K562 (cell line): ENCODE data around the gene HOGA1. TPM values are rescaled to one million over a fixed set of nuclear protein-coding genes. Genes with fewer than 3 reads are reported as not detected.

Experiments
- ATAC-seq: fragments of 200-7000 bp; cut with Tn5 transposase; 3 replicates; pipeline ENCODE4 v1.9.1; 2020; ENCODE audit warnings: moderate library complexity
- BruUV-seq: library from RNA; stranded (reverse); fragments of 400-500 nt; replicated peaks from 2 replicates; lab custom pipeline; 2021; lab: Mats Ljungman, UMichigan
- CTCF ChIA-PET: fragments of 300-600 bp; formaldehyde crosslinking; extraction: SDS; loops from one replicate; lab custom pipeline; 2021; ENCODE audit warnings: low intra/inter-chr PET ratio; lab: Yijun Ruan, JAX
- POLR2A ChIA-PET: fragments of 300-600, 350-650 bp; sonication (Branson Sonifier 250); formaldehyde crosslinking; extraction: SDS; loops from one replicate; lab custom pipeline; 2021; ENCODE audit warnings: antibody characterized with exemption, inconsistent platforms; lab: Yijun Ruan, JAX
- DNase-seq, 4 experiments: peaks; one replicate each; pipeline versions ENCODE4 v3.0.0 to v3.0.0-alpha.2; 2011 to 2018; ENCODE audit warnings: low spot score in 3 of 4, mixed read lengths in 3 of 4; ENCODE audit errors: extremely low read depth in 1 of 4
- FAIRE-seq: peaks from 2 replicates; lab custom pipeline; 2011; peaks lifted over from hg19 to GRCh38; lab: Jason Lieb, UNC
- H2AFZ ChIP-seq: 2 replicates; pipeline ENCODE4 v1.6.0; 2011; ENCODE audit warnings: low read depth, low read length, control low read depth, inconsistent platforms
- H3K27ac ChIP-seq: fragments of 200-600 bp; 3 replicates; pipeline ENCODE4 v1.8.0; 2011; ENCODE audit warnings: low read depth, mild to moderate bottlenecking, control low read depth, inconsistent platforms, low read length, moderate library complexity, mixed read lengths; ENCODE audit errors: extremely low read depth
- H3K27me3 ChIP-seq, 2 experiments: fragments of 300-600 bp in 1 of 2; 2 replicates in 1 of 2; 3 replicates in 1 of 2; pipeline versions ENCODE4 v1.6.0 to v1.8.0; 2011; ENCODE audit warnings: inconsistent platforms in 2 of 2, low read length in 2 of 2, mild to moderate bottlenecking in 1 of 2, mixed read lengths in 1 of 2, moderate library complexity in 1 of 2; ENCODE audit not compliant: control insufficient read depth in 2 of 2, insufficient read depth in 2 of 2
- H3K36me3 ChIP-seq: fragments of 300-600 bp; 3 replicates; pipeline ENCODE4 v1.8.0; 2011; ENCODE audit warnings: mild to moderate bottlenecking, low read length, inconsistent platforms; ENCODE audit not compliant: control insufficient read depth, insufficient read depth
- H3K4me1 ChIP-seq, 2 experiments: fragments of 200-600 bp in 1 of 2; replicated peaks in 1 of 2; 2 replicates in 1 of 2; 3 replicates in 1 of 2; pipeline versions ENCODE4 v1.5.1 to v1.8.0; 2011; ENCODE audit warnings: inconsistent platforms in 2 of 2, low read length in 2 of 2, mild to moderate bottlenecking in 1 of 2, mixed read lengths in 1 of 2, moderate library complexity in 1 of 2; ENCODE audit not compliant: control insufficient read depth in 2 of 2, insufficient read depth in 2 of 2
- H3K4me2 ChIP-seq: 2 replicates; pipeline ENCODE4 v1.6.1; 2011; ENCODE audit warnings: low read length, control low read depth, inconsistent platforms, mixed read lengths; ENCODE audit not compliant: insufficient read depth
- H3K4me3 ChIP-seq: fragments of 200-600 bp; sonication (generic), shearing (Covaris generic); 2 replicates; pipeline ENCODE4 v1.5.1; 2016; ENCODE audit warnings: control low read depth, inconsistent platforms
- H3K79me2 ChIP-seq: fragments of 200-600 bp; 3 replicates; pipeline ENCODE4 v1.8.0; 2011; ENCODE audit warnings: low read length, inconsistent platforms; ENCODE audit not compliant: control insufficient read depth, insufficient read depth
- H3K9ac ChIP-seq, 2 experiments: 2 replicates each; pipeline versions ENCODE4 v1.6.0 to v1.6.1; 2011; ENCODE audit warnings: low read depth in 2 of 2, low read length in 2 of 2, control low read depth in 1 of 2, inconsistent platforms in 1 of 2, mild to moderate bottlenecking in 1 of 2, mixed read lengths in 1 of 2; ENCODE audit not compliant: insufficient read depth in 1 of 2
- H3K9me1 ChIP-seq: one replicate; pipeline ENCODE4 v1.6.0; 2011; ENCODE audit warnings: inconsistent platforms, mild to moderate bottlenecking, low read length, moderate library complexity; ENCODE audit not compliant: control insufficient read depth, insufficient read depth
- H3K9me3 ChIP-seq: replicated peaks from 2 replicates; pipeline ENCODE4 v1.5.1; 2011; ENCODE audit warnings: low read depth, low read length, inconsistent platforms; ENCODE audit not compliant: control insufficient read depth, insufficient read depth
- H4K20me1 ChIP-seq: replicated peaks from 2 replicates; pipeline ENCODE4 v1.6.1; 2011; ENCODE audit warnings: low read length, inconsistent platforms, mixed read lengths; ENCODE audit not compliant: control insufficient read depth, insufficient read depth
- DLX4 ChIP-seq: fragments of 250-450 bp; sonication (Bioruptor Pico); IDR thresholded peaks from 2 replicates; pipeline ENCODE4 v1.6.1; 2021; ENCODE audit warnings: mild to moderate bottlenecking
- FOXK1 ChIP-seq: sonication (generic); formaldehyde crosslinking; IDR thresholded peaks from 2 replicates; pipeline ENCODE4 v1.8.0; 2022; ENCODE audit warnings: missing genetic modification reagents, mild to moderate bottlenecking, borderline replicate concordance
- HDAC1 ChIP-seq, 2 experiments: fragments of 450-650 bp; IDR thresholded peaks; 2 replicates each; pipeline ENCODE4 v1.6.1; 2016 to 2017; ENCODE audit warnings: inconsistent platforms in 1 of 2, mild to moderate bottlenecking in 1 of 2, moderate library complexity in 1 of 2
- KDM1A ChIP-seq, 2 experiments: fragments of 450-650 bp; IDR thresholded peaks; 2 replicates each; pipeline ENCODE4 v1.6.1; 2016; ENCODE audit warnings: mild to moderate bottlenecking in 2 of 2
- KLF10 ChIP-seq: fragments of 250-450 bp; sonication (Bioruptor Pico); IDR thresholded peaks from 2 replicates; pipeline ENCODE4 v1.6.1; 2021; ENCODE audit warnings: matching md5 sums
- REST ChIP-seq, 2 experiments: fragments of 450-650 bp; formaldehyde crosslinking in 1 of 2; IDR thresholded peaks; 2 replicates each; pipeline versions ENCODE4 v1.4.0 to v1.6.1; 2014 to 2020; ENCODE audit warnings: mild to moderate bottlenecking in 2 of 2, borderline replicate concordance in 1 of 2, low read depth in 1 of 2
- WGBS: fragments of 100-300 bp; shearing (Covaris generic); methylation state at CpG from one replicate; pipeline ENCODE4 v1.1.6; 2016; ENCODE audit warnings: low coverage, mixed read lengths; ENCODE audit not compliant: insufficient coverage; ENCODE audit errors: missing lambda C conversion rate; 5-methylcytosine and 5-hydroxymethylcytosine counted together
- in situ Hi-C: fragments of 300-500 bp; cut with MboI; formaldehyde crosslinking; loops from 4 replicates; pipeline ENCODE4 v1.15.0; 2018; ENCODE audit warnings: inconsistent platforms, mixed read lengths
- intact Hi-C: fragments of 100-400 bp; cut with micrococcal nuclease; formaldehyde crosslinking; loops from 2 replicates; pipeline ENCODE4 v1.14.2; 2022
- polyA plus RNA-seq, 8 experiments: library from polyadenylated mRNA; depleted of rRNA in 4 of 8; stranded (reverse) in 5 of 8; unstranded in 3 of 8; fragments of >200 nt; fragmentation: Nextera tagmentation in 2 of 8; fragmentation: Illumina TruSeq in 1 of 8; extraction: Ambion mirVana in 2 of 8; extraction: Trizol in 1 of 8; gene quantifications; 2 replicates each; pipeline versions ENCODE4 v1.2.1 to v1.2.3, GENCODE V29; 2011 to 2014; ENCODE audit warnings: inconsistent platforms in 1 of 8, missing spikeins in 1 of 8
- total RNA-seq, 7 experiments: library from RNA; depleted of rRNA in 6 of 7; stranded (reverse); fragments of >200 nt in 6 of 7; fragmentation: Illumina TruSeq in 2 of 7; extraction: Trizol in 2 of 7; gene quantifications; 2 replicates each; pipeline versions ENCODE4 v1.2.1 to v1.2.3, GENCODE V29; 2011 to 2021; ENCODE audit warnings: low replicate concordance in 1 of 7
- TF ChIP-seq, protein P1 (sequence below): fragments of 250-450 bp; sonication (Bioruptor Pico); IDR thresholded peaks from 2 replicates; pipeline ENCODE4 v1.8.0; 2021; ENCODE audit warnings: moderate library complexity, mild to moderate bottlenecking, inconsistent platforms

Gene HOGA1
- total and polyA plus RNA-seq, 9 of the 15 experiments (the other 6 are each of a cell fraction or from before 2014, with no cell fraction given), result not detected

DNA sequence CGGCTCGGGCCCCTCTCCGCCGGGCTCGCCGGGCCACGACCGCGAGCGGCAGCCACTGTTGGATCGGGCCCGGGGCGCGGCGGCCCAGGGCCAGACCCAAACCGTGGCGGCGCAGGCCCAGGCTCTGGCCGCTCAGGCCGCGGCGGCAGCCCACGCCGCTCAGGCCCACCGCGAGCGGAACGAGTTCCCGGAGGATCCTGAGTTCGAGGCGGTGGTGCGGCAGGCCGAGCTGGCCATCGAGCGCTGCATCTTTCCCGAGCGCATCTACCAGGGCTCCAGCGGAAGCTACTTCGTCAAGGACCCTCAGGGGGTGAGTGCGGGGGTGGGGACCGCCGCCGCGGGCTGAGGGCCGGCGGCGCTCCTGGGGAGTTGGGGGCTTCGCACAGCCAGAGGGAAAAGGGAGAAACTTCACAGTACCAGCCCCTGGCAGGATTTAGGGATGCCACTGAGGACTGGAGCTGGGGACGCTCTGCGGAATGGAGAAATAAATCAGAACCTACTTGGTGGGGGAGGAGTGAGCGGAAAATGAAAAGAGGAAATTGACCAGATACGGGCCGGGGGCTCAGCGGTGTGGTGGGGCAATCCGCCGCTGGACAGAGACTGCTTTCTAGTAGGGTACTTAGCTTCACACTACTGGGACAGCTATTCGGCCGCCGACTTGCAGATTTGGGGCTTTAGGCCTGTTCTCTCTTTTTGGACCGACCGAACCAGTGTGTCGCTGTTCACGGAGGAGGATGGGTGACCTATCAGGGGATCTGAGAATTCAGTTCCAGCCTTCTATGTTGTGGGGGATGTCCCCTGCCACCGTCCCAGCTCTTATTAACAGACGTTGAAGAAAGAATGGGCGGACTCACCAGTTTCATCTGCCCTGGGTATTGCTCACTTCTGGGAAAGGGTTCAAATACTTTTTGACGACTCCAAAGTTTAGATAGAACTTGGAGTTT, 57.0 kb downstream of the HOGA1 start:
- Histone ChIP-seq H3K9ac (peak overlapping the region; percentile 67 to 95), H4K20me1 (no peaks in the 10 kb centered on the region), H3K4me2 (peak overlapping the region; percentile 86), H3K4me3 (peak overlapping the region; percentile 81), H2AFZ (peak overlapping the region; percentile 50), H3K27ac (peak overlapping the region; percentile 76), H3K36me3 (peaks cover 21% of the 10 kb centered on the region), H3K79me2 (peaks cover 39% of the 10 kb centered on the region), H3K27me3 (no peaks in the 10 kb centered on the region), H3K4me1 (peaks cover 7% of the 10 kb centered on the region in 2 experiments; a peak in 4 of 5 replicates), H3K9me3 (no peaks in the 10 kb centered on the region), H3K9me1 (no peaks in the 10 kb centered on the region)
- FAIRE-seq (peak; percentile 52), ATAC-seq (peak; percentile 45), DNase-seq (peak; percentile 20 to 39 (median 28))
- TSS peak; percentile 74 for BruUV-seq
- CTCF ChIA-PET, result no interaction called here
- POLR2A ChIA-PET, result interaction anchor here (0.7 to 1.5 kb wide), 6 partner anchors 7 to 158 kb away, joined by 3 to 6 read pairs (median 3); no protein-coding TSS in a partner anchor
- under 1% methylated on average over 27 of the region's 67 CpGs for WGBS
- intact Hi-C loops (no loop called here), in situ Hi-C loops (no loop called here)
- no peak for TF ChIP-seq FOXK1 (CRISPR knock-in tag)
- TF ChIP-seq, protein P1, sequence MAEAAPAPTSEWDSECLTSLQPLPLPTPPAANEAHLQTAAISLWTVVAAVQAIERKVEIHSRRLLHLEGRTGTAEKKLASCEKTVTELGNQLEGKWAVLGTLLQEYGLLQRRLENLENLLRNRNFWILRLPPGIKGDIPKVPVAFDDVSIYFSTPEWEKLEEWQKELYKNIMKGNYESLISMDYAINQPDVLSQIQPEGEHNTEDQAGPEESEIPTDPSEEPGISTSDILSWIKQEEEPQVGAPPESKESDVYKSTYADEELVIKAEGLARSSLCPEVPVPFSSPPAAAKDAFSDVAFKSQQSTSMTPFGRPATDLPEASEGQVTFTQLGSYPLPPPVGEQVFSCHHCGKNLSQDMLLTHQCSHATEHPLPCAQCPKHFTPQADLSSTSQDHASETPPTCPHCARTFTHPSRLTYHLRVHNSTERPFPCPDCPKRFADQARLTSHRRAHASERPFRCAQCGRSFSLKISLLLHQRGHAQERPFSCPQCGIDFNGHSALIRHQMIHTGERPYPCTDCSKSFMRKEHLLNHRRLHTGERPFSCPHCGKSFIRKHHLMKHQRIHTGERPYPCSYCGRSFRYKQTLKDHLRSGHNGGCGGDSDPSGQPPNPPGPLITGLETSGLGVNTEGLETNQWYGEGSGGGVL, result no peak
- TF ChIP-seq DLX4, result no peak
- peak; percentile 30; the same call in 1 of the 2 replicates for TF ChIP-seq REST (IDR thresholded peaks at IDR 0.05; ENCODE audit: borderline replicate concordance)
- TF ChIP-seq REST (CRISPR knock-in tag; IDR thresholded peaks at IDR 0.05; ENCODE audit: low read depth), result no peak
- peak in 1 of 2 experiments; percentile 55; a peak in 2 of 4 replicates for TF ChIP-seq HDAC1 (IDR thresholded peaks at IDR 0.05)
- TF ChIP-seq KLF10 (CRISPR knock-in tag), result no peak
- TF ChIP-seq KDM1A (IDR thresholded peaks at IDR 0.05), result peak; percentile 40 to 55; a peak in 3 of 4 replicates
